HL-60 (cell line): Measurements from ENCODE around the gene RAB31.

Source experiments
- POLR2AphosphoS5 ChIP-seq: IDR thresholded peaks from 2 replicates; pipeline ENCODE4 v1.6.1; 2012; ENCODE audit warnings: low read depth
- TF ChIP-seq, protein P1 (sequence below): IDR thresholded peaks from one replicate; pipeline ENCODE4 v1.5.1; 2011; ENCODE audit warnings: low read length, control low read depth, inconsistent platforms; ENCODE audit not compliant: insufficient read depth
- TF ChIP-seq, protein P2 (sequence below): IDR thresholded peaks from 2 replicates; pipeline ENCODE4 v1.6.1; 2012; ENCODE audit warnings: low read depth; ENCODE audit not compliant: insufficient replicate concordance

DNA sequence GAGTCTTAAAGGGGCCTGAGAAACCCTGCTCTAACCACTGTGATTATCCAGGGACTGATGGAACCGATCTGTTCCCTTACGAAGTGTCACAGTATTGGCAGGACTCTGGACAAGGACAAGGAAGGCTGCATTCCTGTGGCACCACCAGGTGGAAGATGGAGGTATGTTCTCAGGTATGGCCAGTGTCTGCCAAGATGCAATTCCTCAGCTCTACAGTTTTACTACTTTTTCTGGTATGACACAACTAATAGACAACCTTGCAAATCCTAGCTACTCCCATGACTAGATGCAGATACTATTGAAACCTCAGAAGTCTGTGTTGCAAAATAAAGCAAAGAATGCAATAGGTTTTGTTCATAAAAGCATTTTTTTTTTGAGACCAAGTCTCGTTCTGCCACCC is 14.6 kb downstream of the RAB31 start:
- TF ChIP-seq, protein P1, sequence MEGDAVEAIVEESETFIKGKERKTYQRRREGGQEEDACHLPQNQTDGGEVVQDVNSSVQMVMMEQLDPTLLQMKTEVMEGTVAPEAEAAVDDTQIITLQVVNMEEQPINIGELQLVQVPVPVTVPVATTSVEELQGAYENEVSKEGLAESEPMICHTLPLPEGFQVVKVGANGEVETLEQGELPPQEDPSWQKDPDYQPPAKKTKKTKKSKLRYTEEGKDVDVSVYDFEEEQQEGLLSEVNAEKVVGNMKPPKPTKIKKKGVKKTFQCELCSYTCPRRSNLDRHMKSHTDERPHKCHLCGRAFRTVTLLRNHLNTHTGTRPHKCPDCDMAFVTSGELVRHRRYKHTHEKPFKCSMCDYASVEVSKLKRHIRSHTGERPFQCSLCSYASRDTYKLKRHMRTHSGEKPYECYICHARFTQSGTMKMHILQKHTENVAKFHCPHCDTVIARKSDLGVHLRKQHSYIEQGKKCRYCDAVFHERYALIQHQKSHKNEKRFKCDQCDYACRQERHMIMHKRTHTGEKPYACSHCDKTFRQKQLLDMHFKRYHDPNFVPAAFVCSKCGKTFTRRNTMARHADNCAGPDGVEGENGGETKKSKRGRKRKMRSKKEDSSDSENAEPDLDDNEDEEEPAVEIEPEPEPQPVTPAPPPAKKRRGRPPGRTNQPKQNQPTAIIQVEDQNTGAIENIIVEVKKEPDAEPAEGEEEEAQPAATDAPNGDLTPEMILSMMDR = no peak
- TF ChIP-seq, protein P2, sequence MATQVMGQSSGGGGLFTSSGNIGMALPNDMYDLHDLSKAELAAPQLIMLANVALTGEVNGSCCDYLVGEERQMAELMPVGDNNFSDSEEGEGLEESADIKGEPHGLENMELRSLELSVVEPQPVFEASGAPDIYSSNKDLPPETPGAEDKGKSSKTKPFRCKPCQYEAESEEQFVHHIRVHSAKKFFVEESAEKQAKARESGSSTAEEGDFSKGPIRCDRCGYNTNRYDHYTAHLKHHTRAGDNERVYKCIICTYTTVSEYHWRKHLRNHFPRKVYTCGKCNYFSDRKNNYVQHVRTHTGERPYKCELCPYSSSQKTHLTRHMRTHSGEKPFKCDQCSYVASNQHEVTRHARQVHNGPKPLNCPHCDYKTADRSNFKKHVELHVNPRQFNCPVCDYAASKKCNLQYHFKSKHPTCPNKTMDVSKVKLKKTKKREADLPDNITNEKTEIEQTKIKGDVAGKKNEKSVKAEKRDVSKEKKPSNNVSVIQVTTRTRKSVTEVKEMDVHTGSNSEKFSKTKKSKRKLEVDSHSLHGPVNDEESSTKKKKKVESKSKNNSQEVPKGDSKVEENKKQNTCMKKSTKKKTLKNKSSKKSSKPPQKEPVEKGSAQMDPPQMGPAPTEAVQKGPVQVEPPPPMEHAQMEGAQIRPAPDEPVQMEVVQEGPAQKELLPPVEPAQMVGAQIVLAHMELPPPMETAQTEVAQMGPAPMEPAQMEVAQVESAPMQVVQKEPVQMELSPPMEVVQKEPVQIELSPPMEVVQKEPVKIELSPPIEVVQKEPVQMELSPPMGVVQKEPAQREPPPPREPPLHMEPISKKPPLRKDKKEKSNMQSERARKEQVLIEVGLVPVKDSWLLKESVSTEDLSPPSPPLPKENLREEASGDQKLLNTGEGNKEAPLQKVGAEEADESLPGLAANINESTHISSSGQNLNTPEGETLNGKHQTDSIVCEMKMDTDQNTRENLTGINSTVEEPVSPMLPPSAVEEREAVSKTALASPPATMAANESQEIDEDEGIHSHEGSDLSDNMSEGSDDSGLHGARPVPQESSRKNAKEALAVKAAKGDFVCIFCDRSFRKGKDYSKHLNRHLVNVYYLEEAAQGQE = no peak
- no peak for TF ChIP-seq POLR2AphosphoS5
